Measurements from ENCODE around the gene LRP8. TPM values are rescaled to one million over a fixed set of nuclear protein-coding genes. Genes with fewer than 3 reads are reported as not detected.

The LRP8 gene
- total RNA-seq, 1 donor from 2014 or later: 8.4 TPM

DNA sequence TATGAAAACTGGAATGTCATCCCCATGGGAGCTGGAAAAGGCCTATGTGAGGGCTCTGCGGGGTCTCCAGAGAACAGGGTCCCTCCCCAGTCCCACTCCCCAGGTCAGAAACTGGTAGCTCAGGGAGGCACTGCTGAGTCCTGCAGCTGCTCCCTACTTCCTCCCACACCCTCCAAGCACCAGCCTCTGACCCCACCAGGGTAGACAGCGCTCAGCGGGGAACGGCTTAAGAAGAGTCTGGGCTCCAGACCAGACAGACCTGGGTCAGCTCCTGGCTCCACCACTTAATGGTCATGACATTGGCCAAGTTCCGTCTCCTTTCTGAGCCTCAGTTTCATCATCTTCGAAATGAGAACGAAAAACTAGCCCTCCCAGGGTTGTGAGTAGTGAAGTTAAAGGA lies 7.2 kb downstream of the LRP8 start:
- TF ChIP-seq, protein P1, sequence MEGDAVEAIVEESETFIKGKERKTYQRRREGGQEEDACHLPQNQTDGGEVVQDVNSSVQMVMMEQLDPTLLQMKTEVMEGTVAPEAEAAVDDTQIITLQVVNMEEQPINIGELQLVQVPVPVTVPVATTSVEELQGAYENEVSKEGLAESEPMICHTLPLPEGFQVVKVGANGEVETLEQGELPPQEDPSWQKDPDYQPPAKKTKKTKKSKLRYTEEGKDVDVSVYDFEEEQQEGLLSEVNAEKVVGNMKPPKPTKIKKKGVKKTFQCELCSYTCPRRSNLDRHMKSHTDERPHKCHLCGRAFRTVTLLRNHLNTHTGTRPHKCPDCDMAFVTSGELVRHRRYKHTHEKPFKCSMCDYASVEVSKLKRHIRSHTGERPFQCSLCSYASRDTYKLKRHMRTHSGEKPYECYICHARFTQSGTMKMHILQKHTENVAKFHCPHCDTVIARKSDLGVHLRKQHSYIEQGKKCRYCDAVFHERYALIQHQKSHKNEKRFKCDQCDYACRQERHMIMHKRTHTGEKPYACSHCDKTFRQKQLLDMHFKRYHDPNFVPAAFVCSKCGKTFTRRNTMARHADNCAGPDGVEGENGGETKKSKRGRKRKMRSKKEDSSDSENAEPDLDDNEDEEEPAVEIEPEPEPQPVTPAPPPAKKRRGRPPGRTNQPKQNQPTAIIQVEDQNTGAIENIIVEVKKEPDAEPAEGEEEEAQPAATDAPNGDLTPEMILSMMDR (IDR thresholded peaks at IDR 0.05; ENCODE audit: insufficient read depth, low read length, severe bottlenecking): no peak
- Histone ChIP-seq H3K4me3 (ENCODE audit: low read depth, low read length) (no peak overlapping the region), H3K36me3 (ENCODE audit: control insufficient read depth, insufficient read depth, low read length) (peaks cover 12% of the 10 kb centered on the region), H3K27me3 (ENCODE audit: control insufficient read depth, insufficient read depth, low read length) (no peaks in the 10 kb centered on the region)
- FAIRE-seq (no peak), DNase-seq (ENCODE audit: low read depth) (no peak)

DNA sequence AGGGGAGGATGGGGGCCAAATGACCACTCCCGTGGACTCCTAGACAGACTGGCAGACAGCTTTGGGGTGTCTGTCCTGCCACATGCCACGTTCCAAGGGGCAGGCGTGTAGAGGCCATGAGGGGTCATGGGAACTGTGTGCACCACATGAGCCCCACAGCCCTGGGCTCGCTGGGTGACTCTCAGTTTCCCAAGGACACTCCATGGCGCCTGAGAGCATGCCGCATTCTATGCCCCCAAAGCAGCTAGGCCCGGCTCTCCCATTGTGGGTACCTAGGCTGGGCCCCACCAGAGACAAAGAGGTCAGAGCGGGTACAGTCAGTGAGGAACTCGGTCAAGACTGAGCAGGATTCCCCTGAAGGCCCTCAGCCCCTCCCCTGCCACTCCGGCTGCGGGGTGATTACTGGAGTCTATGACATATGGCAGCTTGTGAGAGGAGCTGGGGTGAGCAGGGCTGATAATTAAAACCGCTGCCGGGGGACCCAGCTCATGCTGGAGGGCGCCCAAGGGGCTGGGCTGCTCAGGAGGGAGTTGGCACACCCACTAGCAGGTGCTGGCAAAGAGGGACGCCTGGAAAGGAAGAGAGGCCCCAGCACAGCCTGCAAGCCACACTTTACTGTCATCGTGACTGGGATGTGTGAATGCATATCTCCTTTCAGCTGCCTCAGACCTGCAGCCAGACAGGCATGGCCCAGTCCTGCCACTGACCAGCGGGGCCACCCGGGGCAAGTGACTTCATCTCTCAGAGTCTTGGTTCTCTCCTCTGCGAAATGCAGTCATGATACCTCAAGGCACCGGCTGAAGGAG lies 8.4 kb downstream of the LRP8 start:
- no peaks in the 10 kb centered on the region for H3K27me3 ChIP-seq (ENCODE audit: control insufficient read depth, insufficient read depth, low read length)
- TF ChIP-seq, protein P1 (IDR thresholded peaks at IDR 0.05; ENCODE audit: insufficient read depth, low read length, severe bottlenecking): no peak
- no peak overlapping the region for H3K4me3 ChIP-seq (ENCODE audit: low read depth, low read length)
- DNase-seq (ENCODE audit: low read depth) (no peak), FAIRE-seq (no peak)
- H3K36me3 ChIP-seq (ENCODE audit: control insufficient read depth, insufficient read depth, low read length): peaks cover 13% of the 10 kb centered on the region

DNA sequence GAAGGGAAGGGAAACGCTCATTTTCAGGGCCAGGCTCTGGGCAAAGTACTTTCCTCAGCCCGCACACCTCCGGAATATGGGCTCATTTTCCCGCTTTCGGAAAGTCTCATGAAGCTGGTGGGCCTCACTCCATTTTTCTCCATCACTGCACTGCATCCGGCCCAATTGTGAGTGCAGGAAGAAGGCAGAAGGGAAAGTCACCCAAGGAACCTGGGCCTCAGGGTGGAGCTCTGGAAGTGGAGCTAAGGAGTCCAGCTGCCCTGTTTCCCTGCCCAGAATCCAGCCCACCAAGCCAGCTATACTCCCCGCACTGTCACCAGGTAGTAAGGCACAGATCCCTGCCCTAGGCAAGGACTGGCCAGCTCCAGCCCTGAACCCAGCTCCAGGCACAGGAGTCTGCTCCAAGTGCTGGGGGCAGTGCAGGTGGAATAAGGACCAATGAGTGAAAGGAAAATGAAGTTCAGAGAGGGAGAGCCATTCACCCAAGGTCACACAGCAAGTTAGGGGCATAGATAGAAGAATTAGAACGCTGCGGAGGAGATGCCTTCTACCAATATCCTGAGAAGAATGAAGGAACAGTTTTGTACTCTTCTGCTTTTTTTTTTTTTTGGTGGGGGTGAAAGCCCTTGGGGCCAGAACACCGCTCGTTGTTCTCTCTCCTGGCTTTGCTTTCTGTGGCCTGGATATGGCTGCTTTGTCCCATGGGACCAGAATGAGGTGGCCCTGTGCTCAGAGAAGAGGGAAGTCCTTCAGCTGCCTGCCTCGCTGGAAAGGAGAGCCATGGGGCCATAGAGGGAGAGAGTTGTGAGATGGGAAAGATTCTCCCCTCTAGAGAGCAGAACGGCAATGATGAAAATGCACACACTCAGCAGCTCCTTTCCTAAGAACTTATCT lies 10.0 kb downstream of the LRP8 start:
- Histone ChIP-seq H3K36me3 (ENCODE audit: control insufficient read depth, insufficient read depth, low read length) (peaks cover 13% of the 10 kb centered on the region), H3K4me3 (ENCODE audit: low read depth, low read length) (no peak overlapping the region), H3K27me3 (ENCODE audit: control insufficient read depth, insufficient read depth, low read length) (no peaks in the 10 kb centered on the region)
- FAIRE-seq (no peak), DNase-seq (ENCODE audit: low read depth) (no peak)
- TF ChIP-seq, protein P1 (IDR thresholded peaks at IDR 0.05; ENCODE audit: insufficient read depth, low read length, severe bottlenecking): no peak

DNA sequence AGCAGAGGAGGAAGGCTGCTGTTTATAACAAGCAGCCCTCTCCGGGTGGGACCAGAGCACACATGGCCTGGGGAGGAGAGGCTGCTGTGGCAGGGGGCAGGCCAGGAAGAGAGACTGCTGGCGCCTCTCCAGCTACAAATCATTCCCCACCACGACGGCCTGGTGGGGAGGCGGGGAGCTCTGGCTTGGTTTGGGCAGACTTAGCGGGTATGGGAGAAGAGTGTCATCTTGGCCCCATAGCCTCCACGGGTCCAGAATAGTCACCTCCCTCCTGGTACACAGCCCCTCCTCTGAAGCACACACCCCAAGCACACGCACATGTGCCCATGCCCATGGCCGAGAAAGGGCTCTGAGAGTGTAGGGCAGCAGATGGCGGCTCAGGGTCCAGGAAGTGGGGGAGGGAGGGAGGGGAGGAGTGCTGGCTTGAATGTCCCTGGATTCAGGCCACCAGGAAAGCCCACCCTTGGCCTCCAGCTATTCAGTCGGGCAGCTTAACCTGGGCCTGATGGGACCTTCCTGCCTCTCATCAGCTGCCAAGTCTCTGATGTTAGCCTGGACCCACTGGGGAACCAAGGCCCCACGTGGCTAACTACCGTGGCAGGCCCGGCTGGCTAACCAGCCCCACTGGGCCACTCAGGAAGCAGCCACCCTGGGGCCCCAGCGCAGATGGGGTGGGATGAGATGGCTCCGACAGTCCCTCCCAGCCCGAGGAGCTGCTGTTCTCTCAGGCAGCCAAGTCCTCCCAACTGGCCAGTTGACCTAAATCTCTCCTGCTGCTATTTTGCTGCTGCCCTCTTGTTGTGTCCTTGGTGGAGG lies 10.9 kb downstream of the LRP8 start:
- Histone ChIP-seq H3K27me3 (ENCODE audit: control insufficient read depth, insufficient read depth, low read length) (no peaks in the 10 kb centered on the region), H3K36me3 (ENCODE audit: control insufficient read depth, insufficient read depth, low read length) (peaks cover 13% of the 10 kb centered on the region), H3K4me3 (ENCODE audit: low read depth, low read length) (no peak overlapping the region)
- no peak for FAIRE-seq
- TF ChIP-seq, protein P1 (IDR thresholded peaks at IDR 0.05; ENCODE audit: insufficient read depth, low read length, severe bottlenecking): no peak
- no peak for DNase-seq (ENCODE audit: low read depth)

DNA sequence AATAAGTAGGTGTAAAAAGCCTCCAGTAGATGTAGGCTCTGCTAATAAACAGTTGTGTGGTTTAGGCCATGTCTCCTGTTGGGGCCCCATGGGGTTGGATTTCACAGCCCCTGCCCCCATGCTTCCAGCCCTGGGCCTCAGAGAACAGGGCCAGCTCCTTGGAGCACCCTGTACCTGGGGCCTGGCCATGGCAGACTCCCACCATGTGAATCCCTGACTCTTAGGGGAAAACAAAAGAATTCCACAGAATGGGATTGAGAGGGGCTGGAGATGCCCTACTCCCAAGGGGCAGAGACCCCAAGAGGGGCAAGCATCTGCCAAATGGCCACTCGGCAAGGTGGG lies 11.5 kb downstream of the LRP8 start:
- FAIRE-seq: no peak
- H3K4me3 ChIP-seq (ENCODE audit: low read depth, low read length): no peak overlapping the region
- H3K27me3 ChIP-seq (ENCODE audit: control insufficient read depth, insufficient read depth, low read length): no peaks in the 10 kb centered on the region
- no peak for DNase-seq (ENCODE audit: low read depth)
- peaks cover 13% of the 10 kb centered on the region for H3K36me3 ChIP-seq (ENCODE audit: control insufficient read depth, insufficient read depth, low read length)
- TF ChIP-seq, protein P1 (IDR thresholded peaks at IDR 0.05; ENCODE audit: insufficient read depth, low read length, severe bottlenecking): no peak

All from bronchial epithelial cell (primary cell).